ENCODE data around the gene PFKFB3. TPM values are rescaled to one million over a fixed set of nuclear protein-coding genes. Genes with fewer than 3 reads are reported as not detected.

The PFKFB3 gene
- total and polyA plus RNA-seq, 9 of the 15 experiments (the other 6 are each of a cell fraction or from before 2014, with no cell fraction given): 0.46 to 21.6 (median 7.8) TPM

- H3K9ac ChIP-seq (ENCODE audit: insufficient read depth in 1 of 2, low read depth in 2 of 2, low read length in 2 of 2): peak overlapping the region in 1 of 2 experiments; percentile 35; a peak in 1 of 4 replicates
- H3K79me2 ChIP-seq (ENCODE audit: control insufficient read depth, insufficient read depth, low read length): no peaks in the 10 kb centered on the region
- intact Hi-C loops (cut with micrococcal nuclease): no loop called here
- ChIA-PET CTCF (ENCODE audit: low intra/inter-chr PET ratio) (no interaction called here), POLR2A (no interaction called here)
- BruUV-seq (replicated peaks): no TSS peak
- H3K36me3 ChIP-seq (ENCODE audit: control insufficient read depth, insufficient read depth, low read length): peaks cover 65% of the 10 kb centered on the region; the same call in 1 of the 3 replicates
- H2AFZ ChIP-seq (ENCODE audit: low read depth, low read length): no peak overlapping the region
- no peak for DNase-seq (ENCODE audit: extremely low read depth in 1 of 4, low spot score in 3 of 4)
- no peaks in the 10 kb centered on the region for H3K9me3 ChIP-seq (replicated peaks; ENCODE audit: control insufficient read depth, insufficient read depth, low read depth, low read length)
- FAIRE-seq: no peak
- 86% methylated on average over 20 of the region's 20 CpGs for WGBS (ENCODE audit: insufficient coverage, low coverage, missing lambda C conversion rate)
- no peaks in the 10 kb centered on the region for H3K27me3 ChIP-seq (ENCODE audit: control insufficient read depth in 2 of 2, insufficient read depth in 2 of 2, low read length in 2 of 2)
- no peaks in the 10 kb centered on the region; a peak in 1 of 5 replicates for H3K4me1 ChIP-seq (replicated peaks in 1 of 2; ENCODE audit: control insufficient read depth in 2 of 2, insufficient read depth in 2 of 2, low read length in 2 of 2)
- in situ Hi-C loops (cut with MboI): no loop called here
- TF ChIP-seq PRDM10 (IDR thresholded peaks at IDR 0.05; ENCODE audit: partially characterized antibody): no peak
- no peak for TF ChIP-seq LCOR (CRISPR knock-in tag; IDR thresholded peaks at IDR 0.05)
- TF ChIP-seq SOX6 (IDR thresholded peaks at IDR 0.05): no peak
- TF ChIP-seq RFX5 (IDR thresholded peaks at IDR 0.05; ENCODE audit: low read depth, low read length): no peak
- no peak for TF ChIP-seq STAT5B (CRISPR knock-in tag; IDR thresholded peaks at IDR 0.05)
- TF ChIP-seq ZZZ3 (IDR thresholded peaks at IDR 0.05): no peak
- TF ChIP-seq ATF3 (IDR thresholded peaks at IDR 0.05): no peak
- no peak for TF ChIP-seq ATF3 (CRISPR knock-in tag; conservative IDR thresholded peaks at IDR 0.05)
- no peak for TF ChIP-seq ZNF445 (CRISPR knock-in tag; IDR thresholded peaks at IDR 0.05; ENCODE audit: low read depth)
- TF ChIP-seq EHMT2 (IDR thresholded peaks at IDR 0.05): no peak
- no peak for TF ChIP-seq ZBTB9 (CRISPR knock-in tag; IDR thresholded peaks at IDR 0.05)
- TF ChIP-seq MIER1 (IDR thresholded peaks at IDR 0.05; ENCODE audit: low read depth): no peak
- H3K4me2 ChIP-seq (ENCODE audit: insufficient read depth, low read length): no peak overlapping the region
- no peak overlapping the region for H3K27ac ChIP-seq (ENCODE audit: extremely low read depth, low read depth, low read length)
- no peaks in the 10 kb centered on the region for H3K9me1 ChIP-seq (ENCODE audit: control insufficient read depth, insufficient read depth, low read length)
- H3K4me3 ChIP-seq: no peak overlapping the region
- ATAC-seq: no peak
- H4K20me1 ChIP-seq (replicated peaks; ENCODE audit: control insufficient read depth, insufficient read depth, low read length): no peaks in the 10 kb centered on the region
Measured at GRCh38 chr10:6228010-6228511, 25.3 kb downstream of the PFKFB3 start.
